A549 (cell line): ENCODE measurements around the gene PLEKHA6. TPM values are rescaled to one million over a fixed set of nuclear protein-coding genes. Genes with fewer than 3 reads are reported as not detected.

ENCODE experiments used
- ATAC-seq, 2 experiments: fragments of 200-7000 bp in 1 of 2; fragments of >200 bp in 1 of 2; cut with Nextera tagmentation in 1 of 2; cut with Tn5 transposase in 1 of 2; 3 replicates each; pipeline versions ENCODE4 v1.8.0 to v1.9.1; 2018 to 2020; ENCODE audit warnings: mild to moderate bottlenecking in 1 of 2, moderate library complexity in 1 of 2
- CTCF ChIA-PET: fragments of 300-600 bp; sonication (Branson Sonifier 250); formaldehyde crosslinking; extraction: SDS; loops from one replicate; lab custom pipeline; 2021; ENCODE audit warnings: antibody characterized with exemption, inconsistent platforms; lab: Yijun Ruan, JAX
- POLR2A ChIA-PET: fragments of 350-600 bp; formaldehyde crosslinking; extraction: SDS; loops from one replicate; lab custom pipeline; 2021; ENCODE audit warnings: antibody characterized with exemption, inconsistent platforms; lab: Yijun Ruan, JAX
- DNase-seq, 2 experiments: peaks; one replicate each; pipeline versions ENCODE4 v3.0.0 to v3.0.0-alpha.2; 2011 to 2016; ENCODE audit warnings: low read depth in 1 of 2, low spot score in 1 of 2
- FAIRE-seq: peaks from 2 replicates; lab custom pipeline; 2011; peaks lifted over from hg19 to GRCh38; lab: Jason Lieb, UNC
- H3K27ac ChIP-seq, 2 experiments: fragments of >200 bp; sonication (Bioruptor Twin); formaldehyde crosslinking; 3 replicates each; pipeline ENCODE4 v1.5.1; 2016 to 2017
- H3K4me1 ChIP-seq: fragments of >200 bp; sonication (Bioruptor Twin); formaldehyde crosslinking; 3 replicates; pipeline ENCODE4 v1.6.1; 2016
- H3K4me2 ChIP-seq: fragments of >200 bp; sonication (Bioruptor Twin); formaldehyde crosslinking; 3 replicates; pipeline ENCODE4 v1.6.1; 2016
- H3K4me3 ChIP-seq: fragments of >200 bp; sonication (Bioruptor Twin); formaldehyde crosslinking; 3 replicates; pipeline ENCODE4 v1.5.1; 2016
- H3K9me3 ChIP-seq: fragments of >200 bp; sonication (Bioruptor Twin); formaldehyde crosslinking; 3 replicates; pipeline ENCODE4 v1.6.1; 2016
- ATOH8 ChIP-seq: fragments of 250-450 bp; sonication (Bioruptor Pico); IDR thresholded peaks from 2 replicates; pipeline ENCODE4 v1.5.0; 2020; ENCODE audit warnings: low read depth, mild to moderate bottlenecking, moderate library complexity
- CBX8 ChIP-seq: fragments of 200-600 bp; sonication (generic); IDR thresholded peaks from 2 replicates; pipeline ENCODE4 v1.6.1; 2016
- CEBPB ChIP-seq, 2 experiments: fragments of >200 bp in 1 of 2; sonication (Bioruptor Twin) in 1 of 2; formaldehyde crosslinking in 1 of 2; IDR thresholded peaks; 2 replicates each; pipeline ENCODE4 v1.6.1; 2012 to 2016
- CHD4 ChIP-seq: fragments of 200-600 bp; sonication (generic); IDR thresholded peaks from 2 replicates; pipeline ENCODE4 v1.6.1; 2016; ENCODE audit warnings: antibody characterized with exemption, mild to moderate bottlenecking, borderline replicate concordance
- EHF ChIP-seq: fragments of 250-450 bp; sonication (Bioruptor Pico); IDR thresholded peaks from 2 replicates; pipeline ENCODE4 v1.5.0; 2020; ENCODE audit warnings: mild to moderate bottlenecking
- ESRRA ChIP-seq: fragments of 150-350 bp; IDR thresholded peaks from 2 replicates; pipeline ENCODE4 v1.6.1; 2014; ENCODE audit warnings: mild to moderate bottlenecking, low read length, borderline replicate concordance
- FOSL2 ChIP-seq, 2 experiments: fragments of 450-650 bp in 1 of 2; fragments of >200 bp in 1 of 2; sonication (Bioruptor Twin) in 1 of 2; formaldehyde crosslinking; IDR thresholded peaks; 2 replicates each; pipeline versions ENCODE4 v1.5.0 to v1.6.1; 2016 to 2020; ENCODE audit warnings: mild to moderate bottlenecking in 1 of 2, moderate library complexity in 1 of 2
- HOXA7 ChIP-seq: fragments of 250-450 bp; sonication (Bioruptor Pico); IDR thresholded peaks from 2 replicates; pipeline ENCODE4 v1.5.0; 2020; ENCODE audit warnings: mild to moderate bottlenecking, moderate library complexity
- JUN ChIP-seq, 2 experiments: fragments of >200 bp; sonication (Bioruptor Twin); formaldehyde crosslinking; IDR thresholded peaks; 2 replicates in 1 of 2; 3 replicates in 1 of 2; pipeline ENCODE4 v1.6.1; 2016 to 2017
- JUNB ChIP-seq: fragments of >200 bp; sonication (Bioruptor Twin); formaldehyde crosslinking; IDR thresholded peaks from 2 replicates; pipeline ENCODE4 v1.6.1; 2016
- KDM1A ChIP-seq: fragments of 200-600 bp; sonication (generic); IDR thresholded peaks from 2 replicates; pipeline ENCODE4 v1.6.1; 2016; ENCODE audit warnings: low read depth, mild to moderate bottlenecking
- MAFK ChIP-seq: fragments of 450-650 bp; IDR thresholded peaks from 2 replicates; pipeline ENCODE4 v1.6.1; 2014; ENCODE audit not compliant: partially characterized antibody
- MAX ChIP-seq: IDR thresholded peaks from 2 replicates; pipeline ENCODE4 v1.6.1; 2012
- MYC ChIP-seq: IDR thresholded peaks from 2 replicates; pipeline ENCODE4 v1.6.1; 2012; ENCODE audit warnings: mild to moderate bottlenecking, inconsistent platforms, low read length, improper control_type of control experiment, borderline replicate concordance
- NR3C1 ChIP-seq: fragments of >200 bp; sonication (Bioruptor Twin); formaldehyde crosslinking; IDR thresholded peaks from 3 replicates; pipeline ENCODE4 v1.6.1; 2017
- POLR2AphosphoS2 ChIP-seq: conservative IDR thresholded peaks from 2 replicates; pipeline ENCODE4 v1.6.1; 2012; ENCODE audit warnings: low read length, improper control_type of control experiment, inconsistent platforms
- RARB ChIP-seq: fragments of 250-450 bp; sonication (Bioruptor Pico); IDR thresholded peaks from 2 replicates; pipeline ENCODE4 v1.8.0; 2021; ENCODE audit warnings: mild to moderate bottlenecking, moderate library complexity
- RCOR1 ChIP-seq: fragments of 150-350 bp; IDR thresholded peaks from 2 replicates; pipeline ENCODE4 v1.6.1; 2014; ENCODE audit warnings: antibody characterized with exemption, low read length, low read depth
- REST ChIP-seq: fragments of 200-600 bp; sonication (generic); IDR thresholded peaks from 2 replicates; pipeline ENCODE4 v1.6.1; 2016; ENCODE audit warnings: antibody characterized with exemption, mild to moderate bottlenecking, moderate library complexity
- RNF2 ChIP-seq: fragments of 200-600 bp; sonication (generic); IDR thresholded peaks from 2 replicates; pipeline ENCODE4 v1.6.1; 2016; ENCODE audit warnings: low read depth, mild to moderate bottlenecking, antibody characterized with exemption, moderate library complexity, borderline replicate concordance
- ZFP36 ChIP-seq: fragments of 450-650 bp; IDR thresholded peaks from 2 replicates; pipeline ENCODE4 v1.6.1; 2014; ENCODE audit warnings: borderline replicate concordance; ENCODE audit not compliant: partially characterized antibody
- WGBS: methylation state at CpG from one replicate; pipeline ENCODE4 v1.1.6; 2017; ENCODE audit errors: missing lambda C conversion rate; 5-methylcytosine and 5-hydroxymethylcytosine counted together
- polyA plus RNA-seq, 4 experiments: library from polyadenylated mRNA; depleted of rRNA in 3 of 4; stranded (reverse); fragments of >200 nt; fragmentation: RNase III in 1 of 4; extraction: RNeasy Plus Mini Kit Qiagen cat#74134 plus additional on column Dnase treatment in 1 of 4; gene quantifications; 2 replicates in 3 of 4; 3 replicates in 1 of 4; pipeline ENCODE4 v1.2.3, GENCODE V29; 2011 to 2017

The PLEKHA6 gene
- polyA plus RNA-seq, 2 of the 4 experiments (the other 2 are of a cell fraction), result 13.0 to 26.2 TPM

GRCh38 chr1:204402391-204402790, 42.7 kb upstream of the PLEKHA6 start:
- peaks cover 36% of the 10 kb centered on the region for H3K4me1 ChIP-seq
- no peak overlapping the region for H3K4me2 ChIP-seq
- no peak overlapping the region for H3K4me3 ChIP-seq
- no peak for ATAC-seq
- DNase-seq, result no peak
- H3K9me3 ChIP-seq, result no peaks in the 10 kb centered on the region
- ChIA-PET CTCF (interaction anchor here (0.9 to 2.5 kb wide), 3 partner anchors 101 to 240 kb away, joined by 3 to 12 read pairs (median 3); no protein-coding TSS in a partner anchor), POLR2A (no interaction called here)
- no peak overlapping the region for H3K27ac ChIP-seq
- WGBS, result 90% methylated on average over 4 of the region's 4 CpGs
- no peak for FAIRE-seq
- TF ChIP-seq MAX, result no peak
- TF ChIP-seq ATOH8 (CRISPR knock-in tag), result no peak
- no peak for TF ChIP-seq JUNB
- TF ChIP-seq RNF2, result no peak
- no peak for TF ChIP-seq NR3C1
- TF ChIP-seq CEBPB (IDR thresholded peaks at IDR 0.05), result no peak
- TF ChIP-seq POLR2AphosphoS2, result peak; percentile 29; the same call in 1 of the 2 replicates
- TF ChIP-seq CHD4, result no peak
- 0 out of 5 replicates have a peak, but pooled peaks of 1 of the 2 experiments have one; percentile 14 for TF ChIP-seq JUN (IDR thresholded peaks at IDR 0.05)

GRCh38 chr1:204401730-204402129, 42.0 kb upstream of the PLEKHA6 start:
- FAIRE-seq (no peak), ATAC-seq (no peak), DNase-seq (no peak)
- 91% methylated on average over 3 of the region's 3 CpGs for WGBS
- no peaks in the 10 kb centered on the region for H3K9me3 ChIP-seq
- no peak for TF ChIP-seq REST
- no peak for TF ChIP-seq RCOR1
- TF ChIP-seq MAFK, result peak; percentile 33
- TF ChIP-seq POLR2AphosphoS2, result peak; percentile 21; the same call in 1 of the 2 replicates
- no peak for TF ChIP-seq FOSL2 (IDR thresholded peaks at IDR 0.05)
- TF ChIP-seq FOSL2 (CRISPR knock-in tag; IDR thresholded peaks at IDR 0.05), result no peak
- no peak overlapping the region for H3K27ac ChIP-seq
- no peak overlapping the region for H3K4me3 ChIP-seq
- peaks cover 36% of the 10 kb centered on the region for H3K4me1 ChIP-seq
- H3K4me2 ChIP-seq, result no peak overlapping the region
- POLR2A ChIA-PET, result no interaction called here
- CTCF ChIA-PET, result interaction anchor here (1.0 to 5.3 kb wide), 7 partner anchors 9 to 239 kb away, joined by 3 to 85 read pairs (median 11); no protein-coding TSS in a partner anchor

GRCh38 chr1:204400882-204401510, 41.3 kb upstream of the PLEKHA6 start:
- Histone ChIP-seq H3K27ac (no peak overlapping the region), H3K9me3 (no peaks in the 10 kb centered on the region), H3K4me1 (peaks cover 29% of the 10 kb centered on the region), H3K4me2 (no peak overlapping the region), H3K4me3 (no peak overlapping the region)
- DNase-seq (no peak), ATAC-seq (no peak), FAIRE-seq (no peak)
- TF ChIP-seq HOXA7, result 0 out of 2 replicates have a peak, but pooled peaks have one; percentile 36
- TF ChIP-seq CBX8, result no peak
- TF ChIP-seq ESRRA, result no peak
- TF ChIP-seq ZFP36, result no peak
- 0 out of 2 replicates have a peak, but pooled peaks have one; percentile 34 for TF ChIP-seq RARB (CRISPR knock-in tag)
- no peak for TF ChIP-seq MYC
- TF ChIP-seq KDM1A, result no peak
- no peak for TF ChIP-seq EHF (CRISPR knock-in tag)
- 92% methylated on average over 6 of the region's 6 CpGs for WGBS
- ChIA-PET POLR2A (no interaction called here), CTCF (interaction anchor here (0.7 to 5.3 kb wide), 10 partner anchors 9 to 239 kb away, joined by 3 to 85 read pairs (median 4); no protein-coding TSS in a partner anchor)
